OCI-LY3 (cell line): ENCODE measurements around the gene PLCH2.

Source experiments
- CTCF ChIP-seq: fragments of 200-600, 300-600 bp; sonication (generic); IDR thresholded peaks from 2 replicates; pipeline ENCODE4 v1.5.1; 2014; ENCODE audit warnings: antibody characterized with exemption, low read length, low read depth
- EZH2phosphoT487 ChIP-seq: fragments of 200-600 bp; shearing (Covaris generic); IDR thresholded peaks from 2 replicates; pipeline ENCODE4 v1.6.1; 2018; ENCODE audit warnings: antibody characterized with exemption, mixed run types, low read depth

- TF ChIP-seq CTCF = no peak
- TF ChIP-seq EZH2phosphoT487 = no peak
These were observed 20.1 kb downstream of the PLCH2 start for GRCh38 chr1:2496087-2496622.
